ENCODE data around the gene P4HA3.

GRCh38 chr11:74276581-74276980 lies 34.9 kb downstream of the P4HA3 start:
- TF ChIP-seq TAF1 (IDR thresholded peaks at IDR 0.05; ENCODE audit: borderline replicate concordance, low read depth, low read length) (no peak), POLR2A (IDR thresholded peaks at IDR 0.05; ENCODE audit: low read depth, low read length) (no peak), POLR2AphosphoS5 (IDR thresholded peaks at IDR 0.05; ENCODE audit: low read depth, low read length) (no peak)
